A673 (cell line): ENCODE data around the gene TCHHL1. TPM values are rescaled to one million over a fixed set of nuclear protein-coding genes. Genes with fewer than 3 reads are reported as not detected.

ENCODE experiments used
- BruUV-seq: library from RNA; stranded (reverse); fragments of 400-500 nt; replicated peaks from 2 replicates; lab custom pipeline; 2021; lab: Mats Ljungman, UMichigan
- CTCF ChIA-PET: fragments of 300-600 bp; sonication (Branson Sonifier 250); formaldehyde crosslinking; loops from one replicate; lab custom pipeline; 2022; ENCODE audit warnings: antibody characterized with exemption; lab: Charles Lee
- POLR2A ChIA-PET: fragments of 300-600 bp; sonication (Branson Sonifier 250); formaldehyde crosslinking; loops from one replicate; lab custom pipeline; 2022; ENCODE audit warnings: antibody characterized with exemption; ENCODE audit not compliant: low non-redundant PET; lab: Charles Lee
- DNase-seq: peaks from one replicate; pipeline ENCODE4 v3.0.0-alpha.2; 2015; ENCODE audit warnings: low spot score
- H3K27ac ChIP-seq: fragments of 200-600 bp; sonication (generic); 2 replicates; pipeline ENCODE4 v1.5.1; 2016; ENCODE audit warnings: mixed run types, low read depth, mild to moderate bottlenecking, mixed read lengths, antibody characterized with exemption, low read length; ENCODE audit not compliant: poor library complexity, severe bottlenecking
- H3K27me3 ChIP-seq: fragments of 200-600 bp; sonication (generic); replicated peaks from 2 replicates; pipeline ENCODE4 v1.6.1; 2017; ENCODE audit warnings: mixed run types, low read depth, mild to moderate bottlenecking, mixed read lengths, antibody characterized with exemption, low read length; ENCODE audit not compliant: insufficient read depth, poor library complexity
- H3K36me3 ChIP-seq: fragments of 200-600 bp; sonication (generic); 2 replicates; pipeline ENCODE4 v1.6.1; 2016; ENCODE audit warnings: mixed run types, mild to moderate bottlenecking, mixed read lengths, antibody characterized with exemption, low read length; ENCODE audit not compliant: insufficient read depth, poor library complexity, severe bottlenecking
- H3K4me1 ChIP-seq: fragments of 200-600 bp; sonication (generic); 2 replicates; pipeline ENCODE4 v1.6.1; 2017; ENCODE audit warnings: mixed run types, mild to moderate bottlenecking, mixed read lengths, antibody characterized with exemption, low read length; ENCODE audit not compliant: insufficient read depth, poor library complexity, severe bottlenecking
- H3K4me3 ChIP-seq: fragments of 200-600 bp; sonication (generic); 2 replicates; pipeline ENCODE4 v1.5.1; 2016; ENCODE audit warnings: low read depth, mixed run types, mild to moderate bottlenecking, mixed read lengths, low read length; ENCODE audit not compliant: poor library complexity, severe bottlenecking
- H3K9me3 ChIP-seq: fragments of 200-600 bp; sonication (generic); 2 replicates; pipeline ENCODE4 v1.6.1; 2016; ENCODE audit warnings: mixed run types, low read depth, mild to moderate bottlenecking, mixed read lengths, antibody characterized with exemption, low read length; ENCODE audit not compliant: poor library complexity, severe bottlenecking
- EZH2 ChIP-seq: fragments of 200-600 bp; sonication (generic); IDR thresholded peaks from 2 replicates; pipeline ENCODE4 v1.6.1; 2017; ENCODE audit warnings: borderline replicate concordance, low read depth, mild to moderate bottlenecking, mixed read lengths, antibody characterized with exemption, low read length; ENCODE audit not compliant: poor library complexity, severe bottlenecking
- intact Hi-C: fragments of 100-400 bp; cut with micrococcal nuclease; formaldehyde crosslinking; loops from one replicate; pipeline ENCODE4 v1.10.0; 2022; ENCODE audit not compliant: unreplicated experiment
- total RNA-seq: library from RNA; stranded (reverse); gene quantifications from 2 replicates; pipeline ENCODE4 v1.2.3, GENCODE V29; 2021
- TF ChIP-seq, protein P1 (sequence below): fragments of 300-800, 200-600 bp; sonication (generic); conservative IDR thresholded peaks from 2 replicates; pipeline ENCODE4 v1.5.1; 2017; ENCODE audit warnings: low read depth, mild to moderate bottlenecking, antibody characterized with exemption, low read length, moderate library complexity, mixed read lengths

The TCHHL1 gene
- total RNA-seq, 1 experiment from 2014 or later: not detected

DNA sequence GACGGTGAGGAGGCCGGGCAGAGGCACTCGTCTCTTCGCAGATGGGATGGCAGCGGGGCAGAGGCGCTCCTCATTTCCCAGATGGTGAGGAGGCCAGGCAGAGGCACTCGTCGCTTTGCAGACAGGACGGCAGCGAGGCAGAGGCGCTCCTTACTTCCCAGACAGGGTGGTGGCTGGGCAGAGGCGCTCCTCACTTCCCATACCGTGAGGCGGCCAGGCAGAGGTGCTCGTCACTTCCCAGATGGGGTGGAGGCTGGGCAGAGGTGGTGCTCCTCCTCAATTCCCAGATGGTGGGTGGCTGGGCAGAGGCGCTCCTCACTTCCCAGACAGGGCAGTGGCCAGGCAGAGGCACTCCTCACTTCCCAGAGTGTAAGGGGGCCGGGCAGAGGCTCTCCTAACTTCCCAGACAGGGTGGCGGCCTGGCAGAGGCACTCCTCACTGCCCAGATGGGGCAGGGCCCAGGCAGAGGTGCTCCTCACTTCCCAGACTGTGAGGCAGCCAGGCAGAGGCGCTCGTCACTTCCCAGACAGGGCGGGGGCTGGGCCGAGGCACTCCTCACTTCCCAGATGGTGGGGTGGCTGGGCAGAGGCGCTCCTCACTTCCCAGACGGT, 9.9 kb downstream of the TCHHL1 start:
- no peak for DNase-seq
- no TSS peak for BruUV-seq
- Histone ChIP-seq H3K27me3 (peaks cover 48% of the 10 kb centered on the region), H3K9me3 (no peaks in the 10 kb centered on the region), H3K4me3 (no peak overlapping the region), H3K36me3 (no peaks in the 10 kb centered on the region), H3K27ac (no peak overlapping the region), H3K4me1 (no peaks in the 10 kb centered on the region)
- ChIA-PET POLR2A (no interaction called here), CTCF (no interaction called here)
- TF ChIP-seq EZH2: no peak
- TF ChIP-seq, protein P1, sequence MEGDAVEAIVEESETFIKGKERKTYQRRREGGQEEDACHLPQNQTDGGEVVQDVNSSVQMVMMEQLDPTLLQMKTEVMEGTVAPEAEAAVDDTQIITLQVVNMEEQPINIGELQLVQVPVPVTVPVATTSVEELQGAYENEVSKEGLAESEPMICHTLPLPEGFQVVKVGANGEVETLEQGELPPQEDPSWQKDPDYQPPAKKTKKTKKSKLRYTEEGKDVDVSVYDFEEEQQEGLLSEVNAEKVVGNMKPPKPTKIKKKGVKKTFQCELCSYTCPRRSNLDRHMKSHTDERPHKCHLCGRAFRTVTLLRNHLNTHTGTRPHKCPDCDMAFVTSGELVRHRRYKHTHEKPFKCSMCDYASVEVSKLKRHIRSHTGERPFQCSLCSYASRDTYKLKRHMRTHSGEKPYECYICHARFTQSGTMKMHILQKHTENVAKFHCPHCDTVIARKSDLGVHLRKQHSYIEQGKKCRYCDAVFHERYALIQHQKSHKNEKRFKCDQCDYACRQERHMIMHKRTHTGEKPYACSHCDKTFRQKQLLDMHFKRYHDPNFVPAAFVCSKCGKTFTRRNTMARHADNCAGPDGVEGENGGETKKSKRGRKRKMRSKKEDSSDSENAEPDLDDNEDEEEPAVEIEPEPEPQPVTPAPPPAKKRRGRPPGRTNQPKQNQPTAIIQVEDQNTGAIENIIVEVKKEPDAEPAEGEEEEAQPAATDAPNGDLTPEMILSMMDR: no peak
- intact Hi-C loops: no loop called here

DNA sequence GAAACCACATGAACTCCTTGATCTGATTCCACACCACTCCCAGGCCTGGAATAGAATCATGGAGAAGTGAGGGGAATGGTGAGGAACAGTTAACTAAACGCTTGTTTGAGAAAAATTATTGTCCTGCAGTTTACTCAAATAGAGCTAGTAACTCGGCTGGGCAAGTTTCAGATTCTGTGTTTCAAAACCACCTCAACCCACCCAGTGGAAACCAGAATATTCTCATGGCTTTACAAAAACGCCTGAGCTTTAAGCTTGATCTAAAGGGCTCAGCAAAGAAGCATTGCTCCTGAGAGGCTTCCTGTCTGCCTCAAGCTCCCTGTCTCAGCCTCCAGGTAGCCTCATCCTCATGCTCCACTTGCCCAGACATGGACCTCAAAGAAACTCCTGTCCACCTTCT, 16.6 kb downstream of the TCHHL1 start:
- no peak for DNase-seq
- Histone ChIP-seq H3K9me3 (no peaks in the 10 kb centered on the region), H3K36me3 (no peaks in the 10 kb centered on the region), H3K27ac (no peak overlapping the region), H3K4me3 (no peak overlapping the region), H3K4me1 (no peaks in the 10 kb centered on the region), H3K27me3 (peaks cover 93% of the 10 kb centered on the region)
- TF ChIP-seq, protein P1: no peak
- no peak for TF ChIP-seq EZH2
- intact Hi-C loops: no loop called here
- POLR2A ChIA-PET: no interaction called here
- CTCF ChIA-PET: no interaction called here
- BruUV-seq: no TSS peak

DNA sequence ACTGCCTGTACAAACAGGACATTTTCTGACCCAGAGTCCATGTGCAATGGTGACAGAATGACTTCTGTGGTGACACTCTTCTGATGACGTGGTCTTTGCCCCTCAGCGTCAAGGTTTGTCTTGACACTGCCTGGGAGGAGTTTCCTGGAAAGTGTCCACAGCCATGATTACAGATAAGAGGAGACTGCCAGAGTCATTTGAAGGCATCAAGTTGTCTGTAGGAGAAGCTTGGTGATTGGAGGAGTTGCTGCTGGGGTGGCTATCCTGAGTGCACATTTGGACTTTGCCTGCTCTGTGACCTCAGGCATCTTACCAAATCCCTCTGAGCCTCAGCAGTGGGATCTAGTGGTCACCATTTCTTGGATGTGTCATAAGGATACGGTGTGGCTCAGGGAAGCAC, 17.7 kb downstream of the TCHHL1 start:
- no peak for DNase-seq
- Histone ChIP-seq H3K27ac (no peak overlapping the region), H3K9me3 (no peaks in the 10 kb centered on the region), H3K4me1 (no peaks in the 10 kb centered on the region), H3K27me3 (peaks cover 85% of the 10 kb centered on the region), H3K36me3 (no peaks in the 10 kb centered on the region), H3K4me3 (no peak overlapping the region)
- TF ChIP-seq, protein P1: no peak
- no peak for TF ChIP-seq EZH2
- CTCF ChIA-PET: no interaction called here
- intact Hi-C loops: no loop called here
- POLR2A ChIA-PET: no interaction called here
- no TSS peak for BruUV-seq
